ENCODE data around the gene RASGRP3. TPM values are rescaled to one million over a fixed set of nuclear protein-coding genes. Genes with fewer than 3 reads are reported as not detected.
A peak's percentile ranks its signal among the peaks of the same experiment; 100 is the strongest.

Gene RASGRP3
- total RNA-seq, 1 donor from 2014 or later: 49.1 TPM

- Histone ChIP-seq H3K9ac (ENCODE audit: low read depth in 1 of 3, low read length in 3 of 3) (no peak overlapping the region), H3K27me3 (ENCODE audit: control insufficient read depth in 3 of 3, insufficient read depth in 3 of 3, low read length in 3 of 3) (no peaks in the 10 kb centered on the region), H3K4me3 (ENCODE audit: low read length in 3 of 3) (no peak overlapping the region), H3K27ac (ENCODE audit: low read depth, low read length) (no peak overlapping the region), H3K9me3 (ENCODE audit: control insufficient read depth in 3 of 3, low read length in 3 of 3) (no peaks in the 10 kb centered on the region), H3K4me1 (ENCODE audit: control insufficient read depth in 3 of 3, insufficient read depth in 3 of 3, low read length in 3 of 3) (peaks cover 12 to 17% (median 13%) of the 10 kb centered on the region in 3 donors), H3K36me3 (ENCODE audit: control insufficient read depth in 3 of 3, insufficient read depth in 3 of 3, low read length in 3 of 3) (peaks cover 7 to 35% (median 24%) of the 10 kb centered on the region in 3 donors)
Measured at GRCh38 chr2:33586766-33587165, 110.3 kb downstream of the RASGRP3 start.

GRCh38 chr2:33588232-33588631, 111.8 kb downstream of the RASGRP3 start:
- no peaks in the 10 kb centered on the region for H3K27me3 ChIP-seq (ENCODE audit: control insufficient read depth in 3 of 3, insufficient read depth in 3 of 3, low read length in 3 of 3)
- no peak overlapping the region for H3K4me3 ChIP-seq (ENCODE audit: low read length in 3 of 3)
- H3K36me3 ChIP-seq (ENCODE audit: control insufficient read depth in 3 of 3, insufficient read depth in 3 of 3, low read length in 3 of 3): peaks cover 10 to 45% (median 27%) of the 10 kb centered on the region in 3 donors
- no peaks in the 10 kb centered on the region for H3K9me3 ChIP-seq (ENCODE audit: control insufficient read depth in 3 of 3, low read length in 3 of 3)
- peaks cover 12 to 17% (median 13%) of the 10 kb centered on the region in 3 donors for H3K4me1 ChIP-seq (ENCODE audit: control insufficient read depth in 3 of 3, insufficient read depth in 3 of 3, low read length in 3 of 3)
- no peak overlapping the region for H3K27ac ChIP-seq (ENCODE audit: low read depth, low read length)
- no peak overlapping the region for H3K9ac ChIP-seq (ENCODE audit: low read depth in 1 of 3, low read length in 3 of 3)

DNA sequence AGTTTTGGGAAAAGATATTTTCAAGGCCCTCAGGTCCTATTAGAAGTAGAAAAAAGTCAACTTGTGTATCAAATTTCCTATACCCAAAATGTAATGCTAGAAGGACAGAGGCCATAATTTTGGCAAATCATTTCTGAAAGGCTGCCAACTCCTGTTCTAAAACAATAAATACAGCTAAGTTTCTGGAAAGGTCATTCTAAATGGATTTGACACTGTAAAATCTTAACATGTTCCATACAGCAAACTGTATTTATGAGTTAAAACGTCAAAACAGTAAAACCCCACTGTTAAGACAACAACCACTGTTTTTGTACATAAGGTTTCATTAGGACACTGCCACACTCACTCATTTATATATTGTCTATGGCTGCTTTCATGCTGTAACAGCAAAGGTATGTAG, 113.0 kb downstream of the RASGRP3 start:
- H3K36me3 ChIP-seq (ENCODE audit: control insufficient read depth in 3 of 3, insufficient read depth in 3 of 3, low read length in 3 of 3): peaks cover 10 to 47% (median 29%) of the 10 kb centered on the region in 3 donors
- H3K4me1 ChIP-seq (ENCODE audit: control insufficient read depth in 3 of 3, insufficient read depth in 3 of 3, low read length in 3 of 3): peaks cover 12 to 17% (median 13%) of the 10 kb centered on the region in 3 donors
- no peak overlapping the region for H3K27ac ChIP-seq (ENCODE audit: low read depth, low read length)
- no peak overlapping the region for H3K9ac ChIP-seq (ENCODE audit: low read depth in 1 of 3, low read length in 3 of 3)
- no peaks in the 10 kb centered on the region for H3K27me3 ChIP-seq (ENCODE audit: control insufficient read depth in 3 of 3, insufficient read depth in 3 of 3, low read length in 3 of 3)
- H3K9me3 ChIP-seq (ENCODE audit: control insufficient read depth in 3 of 3, low read length in 3 of 3): no peaks in the 10 kb centered on the region
- H3K4me3 ChIP-seq (ENCODE audit: low read length in 3 of 3): no peak overlapping the region

- Histone ChIP-seq H3K36me3 (ENCODE audit: control insufficient read depth in 3 of 3, insufficient read depth in 3 of 3, low read length in 3 of 3) (peaks cover 8 to 35% (median 17%) of the 10 kb centered on the region in 3 donors), H3K4me1 (ENCODE audit: control insufficient read depth in 3 of 3, insufficient read depth in 3 of 3, low read length in 3 of 3) (peaks cover 8 to 25% (median 16%) of the 10 kb centered on the region in 3 donors), H3K9me3 (ENCODE audit: control insufficient read depth in 3 of 3, low read length in 3 of 3) (no peaks in the 10 kb centered on the region), H3K4me3 (ENCODE audit: low read length in 3 of 3) (no peak overlapping the region), H3K27me3 (ENCODE audit: control insufficient read depth in 3 of 3, insufficient read depth in 3 of 3, low read length in 3 of 3) (no peaks in the 10 kb centered on the region), H3K27ac (ENCODE audit: low read depth, low read length) (no peak overlapping the region), H3K9ac (ENCODE audit: low read depth in 1 of 3, low read length in 3 of 3) (no peak overlapping the region)
Measured at GRCh38 chr2:33595385-33595784, 118.9 kb downstream of the RASGRP3 start.

DNA sequence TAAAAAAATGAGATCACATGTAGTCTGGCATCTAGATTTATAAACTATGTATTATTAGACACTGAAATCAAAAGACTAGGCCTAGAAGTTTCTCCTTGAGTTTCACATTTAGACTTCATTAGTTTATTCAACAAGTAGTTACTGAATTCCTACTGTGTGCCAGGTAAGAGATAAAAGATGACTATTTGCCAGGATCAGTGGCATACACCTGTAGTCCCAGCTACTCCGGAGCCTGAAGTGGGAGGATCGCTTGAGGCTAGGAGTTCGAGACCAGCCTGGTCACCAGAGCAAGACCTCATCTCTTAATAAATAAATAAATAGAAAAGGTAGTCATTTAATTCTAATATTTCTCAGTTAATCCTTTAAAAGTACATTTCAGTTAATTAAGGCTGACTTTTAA, 120.6 kb downstream of the RASGRP3 start:
- Histone ChIP-seq H3K4me1 (ENCODE audit: control insufficient read depth in 3 of 3, insufficient read depth in 3 of 3, low read length in 3 of 3) (peaks cover 8 to 25% (median 16%) of the 10 kb centered on the region in 3 donors), H3K27me3 (ENCODE audit: control insufficient read depth in 3 of 3, insufficient read depth in 3 of 3, low read length in 3 of 3) (no peaks in the 10 kb centered on the region), H3K27ac (ENCODE audit: low read depth, low read length) (no peak overlapping the region), H3K4me3 (ENCODE audit: low read length in 3 of 3) (no peak overlapping the region), H3K9me3 (ENCODE audit: control insufficient read depth in 3 of 3, low read length in 3 of 3) (no peaks in the 10 kb centered on the region), H3K36me3 (ENCODE audit: control insufficient read depth in 3 of 3, insufficient read depth in 3 of 3, low read length in 3 of 3) (peaks cover 8 to 22% (median 13%) of the 10 kb centered on the region in 3 donors), H3K9ac (ENCODE audit: low read depth in 1 of 3, low read length in 3 of 3) (no peak overlapping the region)

DNA sequence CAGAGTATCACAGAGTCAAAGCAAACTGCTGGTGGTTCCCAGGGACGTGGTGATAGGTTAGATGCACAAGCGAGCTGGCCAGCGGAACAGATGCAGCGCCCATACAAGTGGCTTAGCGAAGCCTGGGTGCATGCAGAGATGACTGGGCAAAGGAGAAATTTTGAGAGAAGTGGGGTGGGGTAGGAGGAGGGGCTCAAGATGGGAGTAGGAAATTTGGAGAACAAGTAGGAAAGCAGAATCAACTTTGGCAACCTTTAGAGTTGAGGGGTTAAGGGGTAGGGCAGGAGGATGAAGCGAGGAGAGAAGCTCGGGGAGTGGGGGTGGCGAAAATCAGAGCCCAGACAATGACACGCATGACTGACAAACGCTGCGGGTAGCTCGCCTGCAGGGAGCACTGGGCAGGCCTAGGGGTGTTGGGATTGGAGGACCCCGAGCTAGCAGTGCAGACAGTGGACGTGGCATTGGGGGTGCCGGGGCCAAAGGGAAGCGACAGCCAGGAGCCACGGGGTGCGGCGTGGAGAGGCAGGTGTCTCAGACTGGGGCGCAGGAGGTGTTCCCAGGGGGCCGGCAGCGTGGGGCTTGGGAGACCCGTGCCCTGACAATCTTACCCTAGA, 122.2 kb downstream of the RASGRP3 start:
- peak overlapping the region; percentile 92 for H3K27ac ChIP-seq (ENCODE audit: low read depth, low read length)
- H3K36me3 ChIP-seq (ENCODE audit: control insufficient read depth in 3 of 3, insufficient read depth in 3 of 3, low read length in 3 of 3): peaks cover 5 to 8% (median 7%) of the 10 kb centered on the region in 3 donors
- H3K4me3 ChIP-seq (ENCODE audit: low read length in 3 of 3): peak overlapping the region; percentile 94 to 97 (median 94)
- H3K27me3 ChIP-seq (ENCODE audit: control insufficient read depth in 3 of 3, insufficient read depth in 3 of 3, low read length in 3 of 3): no peaks in the 10 kb centered on the region
- H3K9me3 ChIP-seq (ENCODE audit: control insufficient read depth in 3 of 3, low read length in 3 of 3): no peaks in the 10 kb centered on the region
- peak overlapping the region; percentile 94 to 97 (median 97) for H3K9ac ChIP-seq (ENCODE audit: low read depth in 1 of 3, low read length in 3 of 3)
- peaks cover 8 to 25% (median 16%) of the 10 kb centered on the region in 3 donors for H3K4me1 ChIP-seq (ENCODE audit: control insufficient read depth in 3 of 3, insufficient read depth in 3 of 3, low read length in 3 of 3)

DNA sequence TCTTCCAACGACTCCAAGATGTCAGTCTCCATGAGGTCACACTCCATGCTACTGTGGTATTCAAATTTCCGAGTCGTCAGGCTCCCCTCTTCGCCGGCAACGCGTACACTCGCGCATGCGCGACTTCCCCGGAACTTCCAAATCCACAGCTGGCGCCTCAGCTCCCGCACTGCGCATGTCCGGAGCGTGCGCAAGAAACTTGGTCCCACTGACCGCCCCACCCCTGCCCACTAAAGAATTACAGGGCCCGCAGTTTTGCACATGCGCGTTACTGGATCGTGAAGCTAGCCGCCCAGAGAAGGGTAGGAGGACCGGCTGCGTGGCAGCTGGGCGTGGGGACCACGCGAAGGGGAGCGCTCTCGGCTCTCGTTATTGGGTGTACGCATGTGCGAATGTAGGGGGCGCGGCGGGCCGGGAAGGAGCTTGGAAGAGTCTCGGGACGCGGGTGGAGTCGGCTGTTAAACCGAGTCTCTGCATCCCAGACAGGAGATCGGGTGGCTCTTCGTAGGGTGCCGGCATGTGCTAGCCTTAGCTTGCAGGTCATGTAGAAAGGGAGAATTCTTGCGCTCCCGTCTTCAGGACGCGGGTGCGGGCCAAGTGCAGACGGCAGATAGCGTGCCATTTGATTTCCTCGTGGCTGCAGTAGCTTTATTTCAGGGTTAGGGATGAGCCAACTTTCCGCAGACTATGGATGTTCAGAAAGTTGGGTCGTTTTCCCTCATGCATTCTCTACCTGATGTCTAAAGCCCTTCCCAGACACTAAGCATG, 122.9 kb downstream of the RASGRP3 start, which contains the start of gene FAM98A:
Gene FAM98A (minus strand): TSS at position 125 of the 768 bp plus-strand sequence. CDS start 78 bp downstream, at position 47.
- Histone ChIP-seq H3K9me3 (ENCODE audit: control insufficient read depth in 3 of 3, low read length in 3 of 3) (no peaks in the 10 kb centered on the region), H3K36me3 (ENCODE audit: control insufficient read depth in 3 of 3, insufficient read depth in 3 of 3, low read length in 3 of 3) (peaks cover 5 to 6% (median 5%) of the 10 kb centered on the region in 3 donors), H3K27me3 (ENCODE audit: control insufficient read depth in 3 of 3, insufficient read depth in 3 of 3, low read length in 3 of 3) (no peaks in the 10 kb centered on the region), H3K9ac (ENCODE audit: low read depth in 1 of 3, low read length in 3 of 3) (peak within 1 kb of the TSS; percentile 94 to 97 (median 97)), H3K27ac (ENCODE audit: low read depth, low read length) (peak within 1 kb of the TSS; percentile 92), H3K4me1 (ENCODE audit: control insufficient read depth in 3 of 3, insufficient read depth in 3 of 3, low read length in 3 of 3) (peaks cover 8 to 25% (median 16%) of the 10 kb centered on the region in 3 donors), H3K4me3 (ENCODE audit: low read length in 3 of 3) (peak within 1 kb of the TSS; percentile 94 to 97 (median 94))

DNA sequence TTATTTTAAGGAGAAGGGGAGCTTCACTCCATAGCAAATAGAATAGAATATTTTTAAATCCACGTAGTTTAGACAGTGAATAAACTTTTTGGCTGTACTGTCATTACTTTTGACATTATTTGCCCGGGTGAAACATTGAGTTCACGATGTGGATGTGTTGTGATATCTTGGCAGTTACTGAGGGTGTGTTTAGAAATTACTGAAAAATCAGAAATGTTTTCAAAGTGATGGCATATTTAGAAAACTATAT, 123.4 kb downstream of the RASGRP3 start:
- peak overlapping the region; percentile 92 for H3K27ac ChIP-seq (ENCODE audit: low read depth, low read length)
- peaks cover 8 to 25% (median 13%) of the 10 kb centered on the region in 3 donors for H3K4me1 ChIP-seq (ENCODE audit: control insufficient read depth in 3 of 3, insufficient read depth in 3 of 3, low read length in 3 of 3)
- H3K9ac ChIP-seq (ENCODE audit: low read depth in 1 of 3, low read length in 3 of 3): peak overlapping the region; percentile 82 to 97 (median 94)
- peaks cover 1 to 3% (median 1%) of the 10 kb centered on the region in 3 donors for H3K36me3 ChIP-seq (ENCODE audit: control insufficient read depth in 3 of 3, insufficient read depth in 3 of 3, low read length in 3 of 3)
- H3K9me3 ChIP-seq (ENCODE audit: control insufficient read depth in 3 of 3, low read length in 3 of 3): no peaks in the 10 kb centered on the region
- no peaks in the 10 kb centered on the region for H3K27me3 ChIP-seq (ENCODE audit: control insufficient read depth in 3 of 3, insufficient read depth in 3 of 3, low read length in 3 of 3)
- peak overlapping the region; percentile 94 to 97 (median 94) for H3K4me3 ChIP-seq (ENCODE audit: low read length in 3 of 3)

DNA sequence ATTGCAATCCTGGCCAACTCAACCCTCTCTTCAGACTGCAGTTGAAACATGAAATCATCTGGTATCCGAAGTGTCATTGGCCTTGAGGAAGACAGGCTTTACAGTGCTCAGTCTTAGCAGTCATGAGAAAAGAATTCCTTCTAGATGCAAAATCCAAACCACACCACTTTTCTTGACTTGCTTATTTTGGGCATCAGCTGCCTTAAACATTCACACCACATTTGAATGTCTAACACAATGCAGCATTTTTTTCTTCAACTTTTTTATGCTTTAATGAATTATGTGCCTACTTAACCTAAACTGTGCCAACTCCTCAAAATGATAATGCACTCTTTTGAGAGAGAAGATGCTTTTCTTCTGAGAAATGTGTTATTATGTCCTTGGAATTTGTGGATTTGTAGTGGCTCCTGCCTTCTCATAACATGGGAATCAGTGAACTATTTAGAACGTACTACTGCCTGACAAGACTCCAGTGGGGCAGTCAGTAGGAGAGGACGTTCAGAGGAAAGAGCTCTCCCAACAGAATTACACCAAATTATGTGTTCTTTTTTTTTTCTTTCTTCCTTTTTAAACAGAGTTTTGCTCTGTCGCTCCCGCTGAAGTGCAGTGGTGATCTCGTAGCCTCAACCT, 125.9 kb downstream of the RASGRP3 start:
- H3K4me3 ChIP-seq (ENCODE audit: low read length in 3 of 3): no peak overlapping the region

DNA sequence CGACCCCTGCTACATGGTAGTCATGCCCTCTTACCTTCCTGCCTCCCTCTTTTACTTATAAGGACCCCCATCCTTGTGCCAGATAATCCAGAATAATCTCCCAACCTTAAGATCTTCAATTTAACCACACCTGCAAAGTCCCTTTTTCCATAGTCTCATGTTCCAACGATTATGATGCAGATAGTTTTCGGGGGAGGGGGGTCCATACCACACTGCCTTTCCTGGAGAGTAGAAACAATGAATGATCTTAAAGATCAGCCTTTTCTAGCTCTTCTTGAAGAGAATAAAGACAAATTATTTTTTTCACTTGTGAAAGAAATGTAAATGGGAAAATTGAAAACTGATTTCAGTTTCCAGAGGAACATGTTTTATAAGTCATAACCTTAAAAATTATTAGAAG, 127.0 kb downstream of the RASGRP3 start:
- no peak overlapping the region for H3K4me3 ChIP-seq (ENCODE audit: low read length in 3 of 3)
- no peaks in the 10 kb centered on the region for H3K9me3 ChIP-seq (ENCODE audit: control insufficient read depth in 3 of 3, low read length in 3 of 3)
- H3K36me3 ChIP-seq (ENCODE audit: control insufficient read depth in 3 of 3, insufficient read depth in 3 of 3, low read length in 3 of 3): no peaks in the 10 kb centered on the region
- peaks cover 7 to 13% (median 11%) of the 10 kb centered on the region in 3 donors for H3K4me1 ChIP-seq (ENCODE audit: control insufficient read depth in 3 of 3, insufficient read depth in 3 of 3, low read length in 3 of 3)
- no peak overlapping the region for H3K27ac ChIP-seq (ENCODE audit: low read depth, low read length)
- H3K27me3 ChIP-seq (ENCODE audit: control insufficient read depth in 3 of 3, insufficient read depth in 3 of 3, low read length in 3 of 3): no peaks in the 10 kb centered on the region
- H3K9ac ChIP-seq (ENCODE audit: low read depth in 1 of 3, low read length in 3 of 3): no peak overlapping the region

More for the DNA sequence above, 125.9 kb downstream of the RASGRP3 start:
- H3K27ac ChIP-seq (ENCODE audit: low read depth, low read length): no peak overlapping the region
- H3K9me3 ChIP-seq (ENCODE audit: control insufficient read depth in 3 of 3, low read length in 3 of 3): no peaks in the 10 kb centered on the region
- no peaks in the 10 kb centered on the region for H3K36me3 ChIP-seq (ENCODE audit: control insufficient read depth in 3 of 3, insufficient read depth in 3 of 3, low read length in 3 of 3)
- no peaks in the 10 kb centered on the region for H3K27me3 ChIP-seq (ENCODE audit: control insufficient read depth in 3 of 3, insufficient read depth in 3 of 3, low read length in 3 of 3)
- H3K9ac ChIP-seq (ENCODE audit: low read depth in 1 of 3, low read length in 3 of 3): no peak overlapping the region
- H3K4me1 ChIP-seq (ENCODE audit: control insufficient read depth in 3 of 3, insufficient read depth in 3 of 3, low read length in 3 of 3): peaks cover 8 to 19% (median 9%) of the 10 kb centered on the region in 3 donors
